HG02763 (cell line): ENCODE measurements around the gene TMED10.
"Not testable (repeated sequence)": the region's sequence is repeated elsewhere in the genome, so short reads cannot be mapped to it uniquely, and the experiment has no call there.

Experiments
- ATAC-seq: cut with Tn5 transposase; IDR thresholded peaks from one replicate; pipeline ENCODE4 v1.9.1; 2021; ENCODE audit warnings: mild to moderate bottlenecking, moderate library complexity; ENCODE audit not compliant: unreplicated experiment

The TMED10 gene

DNA sequence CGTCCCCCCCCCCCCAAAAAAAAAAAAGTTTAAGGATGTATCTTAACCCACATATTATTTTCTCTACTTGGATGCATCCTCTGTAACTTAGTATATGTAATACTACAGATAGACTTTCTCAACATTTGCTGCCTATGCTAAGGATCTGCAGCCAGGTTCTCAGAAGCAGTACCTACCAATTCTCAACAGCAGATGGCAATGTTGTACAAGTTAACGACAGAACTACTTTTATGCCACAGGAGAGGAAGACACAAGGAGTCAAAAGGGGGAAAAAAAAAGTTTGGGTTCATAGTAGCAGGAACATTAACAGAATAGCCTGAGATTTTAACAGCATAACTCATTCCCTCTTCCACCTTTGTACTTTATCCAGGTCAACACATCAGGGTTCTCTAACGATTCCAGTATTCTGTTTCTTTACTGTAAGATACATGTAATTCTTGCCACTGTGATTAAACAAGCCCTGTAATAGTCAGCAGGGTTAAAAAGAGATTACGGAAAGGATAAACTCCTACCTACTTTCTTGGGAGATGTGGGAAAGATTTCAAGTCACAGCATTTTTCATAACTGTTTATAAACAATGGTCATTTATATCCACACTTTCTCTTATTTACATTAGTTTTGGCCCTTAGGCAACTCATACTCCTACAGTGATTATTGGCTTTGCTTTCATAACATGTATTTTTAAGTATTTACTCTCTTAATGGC, 43.9 kb downstream of the TMED10 start:
- ATAC-seq = no peak

DNA sequence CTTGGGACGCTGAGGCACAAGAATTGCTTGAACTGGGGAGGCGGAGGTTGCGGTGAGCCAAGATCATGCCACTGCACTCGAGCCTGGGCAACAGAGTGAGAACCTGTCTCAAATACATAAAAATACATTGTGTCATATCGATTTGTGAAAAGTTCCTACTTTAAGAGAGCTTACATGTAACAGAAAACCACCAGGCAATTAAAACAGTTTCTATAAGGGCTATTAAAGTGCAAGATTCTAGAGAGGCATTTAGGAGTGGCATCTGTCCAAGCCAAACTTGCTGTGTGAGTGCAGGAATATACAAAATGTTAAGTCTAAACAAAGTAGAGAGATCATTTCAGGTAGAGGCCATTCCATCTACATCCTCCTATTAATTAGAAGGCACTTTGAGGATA, 47.8 kb downstream of the TMED10 start:
- no peak for ATAC-seq

DNA sequence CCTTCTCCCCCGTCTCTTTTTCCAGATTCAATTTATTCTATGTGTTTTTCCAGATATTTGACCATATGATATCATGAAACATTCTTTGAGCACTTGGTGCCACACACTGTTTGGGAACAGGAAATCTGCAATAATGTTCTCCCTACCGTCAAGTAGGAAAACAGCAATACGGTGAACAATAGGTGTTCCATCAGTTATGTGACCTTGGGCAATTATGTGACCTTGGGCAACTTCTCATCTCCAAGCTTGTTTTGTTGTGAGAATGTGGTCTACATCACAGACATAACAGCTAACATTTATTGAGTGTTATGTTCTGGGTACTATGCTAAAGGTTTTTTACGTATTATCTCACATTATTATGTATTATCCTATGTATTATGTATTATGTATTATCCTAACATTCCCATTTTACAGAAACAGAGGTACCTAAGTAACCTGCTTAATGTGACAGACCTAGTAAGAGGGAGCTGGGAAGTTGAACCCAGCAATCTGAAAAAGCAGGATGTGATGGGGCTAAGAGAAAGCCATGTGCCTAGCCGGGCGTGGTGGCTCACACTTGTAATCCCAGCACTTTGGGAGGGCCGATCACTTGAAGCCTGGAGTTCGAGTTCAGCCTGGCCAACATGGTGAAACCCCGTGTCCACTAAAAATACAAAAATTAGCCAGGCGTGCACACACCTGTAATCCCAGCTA, 48.4 kb downstream of the TMED10 start:
- ATAC-seq = no peak

GRCh38 chr14:75127474-75127820, 49.0 kb downstream of the TMED10 start:
- not testable (repeated sequence) for ATAC-seq

DNA sequence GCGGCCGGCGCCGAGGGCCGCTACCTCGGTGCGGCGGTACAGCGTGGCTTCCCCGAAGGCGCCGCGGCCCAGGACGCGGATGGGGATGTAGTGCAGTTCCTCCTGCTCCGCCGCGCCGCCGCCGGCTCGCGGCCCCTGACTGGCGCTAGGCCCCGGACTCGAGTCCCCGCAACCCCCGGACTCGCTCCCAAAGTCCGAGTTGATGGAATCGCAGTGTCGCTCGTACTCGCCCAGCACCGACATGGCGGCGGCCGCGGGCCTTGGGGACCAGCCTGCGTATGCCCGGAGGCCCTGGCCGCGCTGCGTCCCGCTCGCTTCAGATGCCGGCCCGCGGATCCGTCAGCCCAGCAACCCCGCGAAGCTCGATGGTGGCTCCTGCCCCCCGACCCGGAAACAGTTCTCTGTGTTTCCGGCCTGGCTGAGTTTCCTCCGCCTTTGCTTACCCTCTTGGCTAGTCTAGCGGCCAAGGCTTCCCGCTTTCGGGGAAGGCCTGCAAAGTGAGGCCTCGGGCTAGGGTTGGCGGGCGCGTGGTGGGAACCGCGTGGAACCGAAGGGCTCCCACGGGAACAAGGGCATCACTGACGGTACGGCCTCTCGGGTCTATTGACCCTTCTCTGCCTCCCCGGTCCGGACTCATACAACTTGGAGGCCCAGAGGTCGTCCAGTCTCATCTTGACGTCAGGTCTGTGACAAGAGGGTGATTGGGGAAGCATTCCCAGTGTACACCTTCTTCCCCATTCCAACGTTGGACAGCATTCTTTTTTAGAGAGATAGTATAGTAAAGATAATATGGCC, 49.5 kb downstream of the TMED10 start, which contains the start of gene NEK9:
Gene NEK9, minus strand, starts transcription at position 370 of the 795 bp plus-strand sequence. Its CDS starts 127 bp downstream, at position 243.
- peak; percentile 83 for ATAC-seq

DNA sequence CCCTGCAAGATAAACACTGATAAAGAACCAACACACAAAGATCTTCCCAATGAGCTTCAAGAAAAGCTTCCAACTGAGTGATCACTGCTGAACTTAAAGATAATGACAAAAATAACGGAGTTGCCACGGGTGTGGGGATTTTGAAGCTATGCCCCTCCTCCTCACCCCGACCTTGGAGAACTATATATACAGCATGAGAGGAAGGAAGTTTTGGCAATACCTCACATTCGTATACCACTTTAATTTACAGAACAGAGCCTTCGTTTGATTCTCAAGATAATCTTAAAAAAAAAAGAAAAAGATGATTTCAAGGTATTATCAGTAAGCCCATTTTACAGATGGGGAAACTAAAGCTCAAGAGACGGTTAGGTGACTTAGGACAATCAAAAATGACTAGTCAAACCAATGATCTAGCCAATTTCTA, 50.3 kb downstream of the TMED10 start:
- ATAC-seq = no peak

DNA sequence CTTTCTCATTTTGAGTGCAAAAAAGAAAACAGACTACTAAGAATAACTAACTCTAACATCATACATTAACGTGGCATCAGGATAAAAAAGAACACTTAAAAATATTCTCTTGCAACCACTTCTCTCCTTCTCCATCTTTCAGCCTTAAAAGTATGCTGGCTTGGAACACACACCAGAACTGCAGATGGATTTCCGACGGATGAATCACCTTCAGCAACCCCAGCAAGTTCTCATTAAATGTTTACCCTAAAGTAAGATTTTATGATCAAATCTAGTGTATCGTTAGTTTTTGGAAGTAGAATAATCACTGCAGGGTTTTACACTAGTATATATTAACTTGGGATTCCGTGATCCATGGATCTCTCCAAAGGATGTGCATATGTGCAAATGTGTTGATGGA, 50.8 kb downstream of the TMED10 start:
- no peak for ATAC-seq

- ATAC-seq = no peak
These were observed 52.4 kb downstream of the TMED10 start for GRCh38 chr14:75123991-75124390.

DNA sequence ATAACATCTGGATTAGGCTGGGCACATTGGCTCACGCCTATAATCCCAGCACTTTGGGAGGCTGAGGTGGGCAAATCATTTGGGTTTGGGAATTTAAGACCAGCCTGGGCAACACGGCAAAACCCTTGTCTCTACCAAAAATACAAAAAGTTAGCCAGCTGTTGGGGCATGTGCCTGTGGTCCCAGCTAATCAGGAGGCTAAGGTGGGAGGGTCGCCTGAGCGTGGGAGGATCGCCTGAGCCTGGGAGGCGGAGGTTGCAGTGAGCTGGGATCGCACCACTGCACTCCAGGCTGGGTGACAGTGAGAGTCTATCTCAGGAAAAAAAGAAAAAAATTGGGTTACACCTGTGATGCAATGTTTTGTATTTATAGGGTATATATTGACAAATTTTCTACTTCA, 54.9 kb downstream of the TMED10 start:
- ATAC-seq = no peak

DNA sequence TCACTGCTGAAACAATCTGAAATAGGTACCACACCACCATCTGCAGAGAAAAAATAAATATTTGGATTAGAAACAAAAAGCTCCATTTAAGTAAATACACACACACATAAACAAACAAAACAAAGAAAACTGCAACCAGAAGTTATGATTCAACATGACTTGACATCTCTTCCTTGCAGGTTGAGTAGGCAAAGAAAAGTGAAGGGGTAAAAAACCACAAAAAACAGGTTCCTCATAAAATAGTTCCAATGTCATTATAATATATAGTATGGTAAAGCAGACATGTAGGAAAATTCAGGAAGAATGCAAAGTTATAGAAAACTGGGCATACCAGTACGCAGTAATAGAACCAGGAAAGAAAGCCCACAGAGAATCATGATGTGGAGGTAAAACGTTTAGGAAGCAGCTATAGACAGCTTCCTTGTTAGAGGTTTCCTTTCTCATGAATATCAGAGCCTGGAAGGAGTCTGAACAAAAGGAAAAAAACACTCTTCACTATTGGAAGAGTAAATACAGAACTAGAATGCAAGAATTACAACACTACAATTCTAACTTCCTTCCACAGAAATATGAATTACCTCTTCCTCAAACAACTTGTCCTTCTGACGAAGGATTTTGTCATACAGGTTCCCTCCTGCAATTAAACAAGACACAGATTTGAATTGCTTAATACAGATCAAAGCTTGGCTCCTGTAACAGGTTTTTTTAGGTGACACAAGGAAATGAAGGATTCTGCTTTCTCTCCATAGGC, 55.7 kb downstream of the TMED10 start:
- ATAC-seq = no peak

GRCh38 chr14:75119056-75119455, 57.4 kb downstream of the TMED10 start:
- no peak for ATAC-seq

GRCh38 chr14:75113932-75114539, 62.4 kb downstream of the TMED10 start:
- ATAC-seq = no peak

GRCh38 chr14:75109877-75110276, 66.5 kb downstream of the TMED10 start:
- ATAC-seq = no peak

DNA sequence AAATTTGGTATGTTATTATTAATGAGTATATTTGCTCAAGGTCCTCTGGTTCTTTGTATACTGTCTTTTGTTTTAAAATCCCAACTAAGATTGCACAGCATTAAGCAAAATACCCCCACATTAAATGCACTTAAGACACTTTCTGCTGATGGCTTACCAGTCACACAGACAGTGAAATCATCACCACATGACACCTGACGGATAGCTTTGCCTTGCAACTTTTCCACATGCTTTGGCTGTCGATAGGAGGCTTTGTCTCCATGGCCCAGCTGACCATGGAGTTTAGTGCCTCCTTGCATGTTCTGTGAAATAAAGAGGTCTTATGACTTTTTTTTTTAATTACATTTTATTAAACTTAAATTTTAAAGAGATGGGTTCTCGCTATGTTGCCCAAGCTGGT, 69.2 kb downstream of the TMED10 start:
- ATAC-seq = no peak

DNA sequence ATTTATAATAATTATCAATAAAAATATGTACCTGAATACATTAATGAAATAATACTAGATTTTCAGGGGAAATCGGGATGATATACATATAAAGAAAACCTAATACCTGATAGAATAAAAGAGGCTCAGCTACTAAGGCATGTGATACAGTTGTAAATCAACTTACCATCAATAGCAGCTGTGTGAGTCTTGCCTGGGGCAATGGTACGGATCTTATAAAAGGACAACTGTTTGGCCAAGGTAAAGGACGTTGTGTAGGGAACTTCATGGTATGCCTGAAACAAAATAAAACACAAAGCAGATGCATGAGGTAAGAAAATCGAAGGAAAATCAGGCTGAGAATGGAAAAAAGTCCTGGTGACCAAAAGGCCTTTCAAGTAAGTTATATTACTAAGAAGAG, 74.9 kb downstream of the TMED10 start:
- ATAC-seq = no peak

GRCh38 chr14:75098682-75099081, 77.7 kb downstream of the TMED10 start:
- ATAC-seq = no peak

GRCh38 chr14:75098212-75098611, 78.2 kb downstream of the TMED10 start:
- ATAC-seq = no peak

DNA sequence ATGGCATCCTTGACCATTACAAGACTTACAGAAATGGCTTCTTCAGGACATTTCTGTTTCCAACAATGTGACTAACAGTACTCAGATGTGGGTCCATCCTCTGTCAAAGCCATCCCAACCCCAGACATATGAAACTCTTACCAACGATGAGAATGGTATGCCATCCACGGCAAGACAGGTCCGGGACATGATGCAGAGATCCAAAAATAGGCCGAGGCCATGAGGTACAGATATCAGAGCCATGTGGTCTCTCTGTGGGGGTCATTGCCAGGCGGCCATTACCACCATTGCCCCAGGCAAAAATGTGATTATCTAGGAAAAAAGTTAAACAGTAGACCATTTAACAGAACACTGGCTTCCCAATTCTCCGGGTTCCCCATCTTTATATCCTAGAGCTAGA, 79.5 kb downstream of the TMED10 start:
- ATAC-seq = no peak

- ATAC-seq = no peak
These were observed 80.7 kb downstream of the TMED10 start for GRCh38 chr14:75095690-75096089.

- ATAC-seq = no peak
These were observed 81.5 kb downstream of the TMED10 start for GRCh38 chr14:75094896-75095295.

GRCh38 chr14:75092698-75093097, 83.7 kb downstream of the TMED10 start:
- ATAC-seq = no peak
